ENCODE measurements around the gene HKDC1.
"Not testable (repeated sequence)": the region's sequence is repeated elsewhere in the genome, so short reads cannot be mapped to it uniquely, and the experiment has no call there.

HKDC1 gene

GRCh38 chr10:69220041-69220451 is at the start of gene HKDC1:
TSS of gene HKDC1 (plus strand) at chr10:69220332. CDS start at chr10:69220436, 104 bp downstream.
- no peak for DNase-seq

GRCh38 chr10:69172241-69172982 is 47.7 kb upstream of the HKDC1 start:
- DNase-seq = no peak

GRCh38 chr10:69175326-69175725 is 44.8 kb upstream of the HKDC1 start:
- not testable (repeated sequence) for DNase-seq

- DNase-seq = no peak
Measured at GRCh38 chr10:69176823-69177222, 43.3 kb upstream of the HKDC1 start.

GRCh38 chr10:69179089-69179742 is 40.9 kb upstream of the HKDC1 start:
- peak; percentile 43 for DNase-seq

- DNase-seq = peak; percentile 94
Measured at GRCh38 chr10:69179743-69180524, 40.2 kb upstream of the HKDC1 start, which contains the start of gene SUPV3L1. TSS of gene SUPV3L1 (plus strand) at chr10:69180234. CDS start at chr10:69180292, 58 bp downstream.

GRCh38 chr10:69180525-69181204 is 39.5 kb upstream of the HKDC1 start:
- DNase-seq = peak; percentile 41

- no peak for DNase-seq
Measured at GRCh38 chr10:69181433-69181832, 38.7 kb upstream of the HKDC1 start.

GRCh38 chr10:69182005-69182404 is 38.1 kb upstream of the HKDC1 start:
- no peak for DNase-seq

- DNase-seq = no peak
Measured at GRCh38 chr10:69186524-69186923, 33.6 kb upstream of the HKDC1 start.

GRCh38 chr10:69201045-69201444 is 19.1 kb upstream of the HKDC1 start:
- DNase-seq = no peak

GRCh38 chr10:69202332-69202731 is 17.8 kb upstream of the HKDC1 start:
- no peak for DNase-seq

- no peak for DNase-seq
Measured at GRCh38 chr10:69208761-69209160, 11.4 kb upstream of the HKDC1 start.

GRCh38 chr10:69209787-69210484 is 10.2 kb upstream of the HKDC1 start:
- no peak for DNase-seq

- no peak for DNase-seq
Measured at GRCh38 chr10:69211104-69211503, 9.0 kb upstream of the HKDC1 start.

GRCh38 chr10:69211524-69211923 is 8.6 kb upstream of the HKDC1 start:
- DNase-seq = no peak

- no peak for DNase-seq
Measured at GRCh38 chr10:69213591-69214311, 6.4 kb upstream of the HKDC1 start.

- no peak for DNase-seq
Measured at GRCh38 chr10:69214666-69215131, 5.4 kb upstream of the HKDC1 start.

GRCh38 chr10:69215405-69216171 is 4.5 kb upstream of the HKDC1 start:
- no peak for DNase-seq

- DNase-seq = no peak
Measured at GRCh38 chr10:69216577-69217118, 3.5 kb upstream of the HKDC1 start.

All from islet precursor cell (in vitro differentiated cells).